ENCODE measurements around the gene ATP6V0D1. TPM values are rescaled to one million over a fixed set of nuclear protein-coding genes. Genes with fewer than 3 reads are reported as not detected.
"Not testable (repeated sequence)": the region's sequence is repeated elsewhere in the genome, so short reads cannot be mapped to it uniquely, and the experiment has no call there.

The ATP6V0D1 gene
- total RNA-seq, 1 donor from 2014 or later: 80.9 TPM

- ATAC-seq: peak; percentile 85
These were observed 23.4 kb upstream of the ATP6V0D1 start for GRCh38 chr16:67504031-67505021.

GRCh38 chr16:67499106-67499505, 18.1 kb upstream of the ATP6V0D1 start:
- no peak for ATAC-seq

- ATAC-seq: peak; percentile 59
These were observed 9.6 kb upstream of the ATP6V0D1 start for GRCh38 chr16:67490335-67491096.

- no peak for ATAC-seq
These were observed 8.6 kb upstream of the ATP6V0D1 start for GRCh38 chr16:67489401-67490083.

GRCh38 chr16:67487561-67487960, 6.6 kb upstream of the ATP6V0D1 start:
- ATAC-seq: not testable (repeated sequence)

- ATAC-seq: no peak
These were observed 5.8 kb upstream of the ATP6V0D1 start for GRCh38 chr16:67486805-67487204.

- ATAC-seq: no peak
These were observed 3.0 kb upstream of the ATP6V0D1 start for GRCh38 chr16:67483731-67484525.

GRCh38 chr16:67483150-67483549, 2.2 kb upstream of the ATP6V0D1 start, which contains the start of gene AGRP:
AGRP (minus strand) TSS chr16:67483547; CDS start chr16:67483398, 149 bp downstream.
- ATAC-seq: no peak

GRCh38 chr16:67482233-67482924, 1.4 kb upstream of the ATP6V0D1 start:
- ATAC-seq: no peak

GRCh38 chr16:67481561-67482232, 740 bp upstream of the ATP6V0D1 start:
- peak; percentile 5 for ATAC-seq

- no peak for ATAC-seq
These were observed 2.9 kb downstream of the ATP6V0D1 start for GRCh38 chr16:67477960-67478554.

- no peak for ATAC-seq
These were observed 6.2 kb downstream of the ATP6V0D1 start for GRCh38 chr16:67474551-67475455.

GRCh38 chr16:67471758-67472384, 9.1 kb downstream of the ATP6V0D1 start:
- ATAC-seq: no peak

GRCh38 chr16:67470359-67470758, 10.6 kb downstream of the ATP6V0D1 start:
- no peak for ATAC-seq

GRCh38 chr16:67468731-67469130, 12.2 kb downstream of the ATP6V0D1 start:
- ATAC-seq: peak; percentile 12

- no peak for ATAC-seq
These were observed 14.4 kb downstream of the ATP6V0D1 start for GRCh38 chr16:67466581-67466980.

- no peak for ATAC-seq
These were observed 16.4 kb downstream of the ATP6V0D1 start for GRCh38 chr16:67464565-67464964.

- no peak for ATAC-seq
These were observed 17.3 kb downstream of the ATP6V0D1 start for GRCh38 chr16:67463691-67464090.

GRCh38 chr16:67463059-67463458, 17.9 kb downstream of the ATP6V0D1 start:
- ATAC-seq: no peak

Measured in esophagus mucosa (tissue), 1 donor.